HFFc6 (cell line): ENCODE data around the gene ZFP90. TPM values are rescaled to one million over a fixed set of nuclear protein-coding genes. Genes with fewer than 3 reads are reported as not detected.

ENCODE experiments used
- DNase-seq: peaks from one replicate; pipeline ENCODE4 v3.0.0-alpha.2; 2018
- H3K27ac Mint-ChIP-seq: 2 replicates; pipeline ENCODE4 v1.8.0; 2020; ENCODE audit warnings: mild to moderate bottlenecking, mixed read lengths
- H3K27me3 Mint-ChIP-seq: 2 replicates; pipeline ENCODE4 v1.8.0; 2021; ENCODE audit warnings: mild to moderate bottlenecking, moderate library complexity, mixed read lengths; ENCODE audit not compliant: insufficient read depth
- H3K36me3 Mint-ChIP-seq: 2 replicates; pipeline ENCODE4 v1.8.0; 2021; ENCODE audit warnings: low read depth, mixed read lengths
- H3K4me1 Mint-ChIP-seq: 2 replicates; pipeline ENCODE4 v1.8.0; 2020; ENCODE audit warnings: low read depth, mixed read lengths
- H3K4me3 Mint-ChIP-seq: 2 replicates; pipeline ENCODE4 v1.8.0; 2020; ENCODE audit warnings: mild to moderate bottlenecking, moderate library complexity, mixed read lengths
- H3K9me3 Mint-ChIP-seq: 2 replicates; pipeline ENCODE4 v1.8.0; 2020; ENCODE audit warnings: mild to moderate bottlenecking, mixed read lengths
- total RNA-seq, 6 experiments: library from RNA; stranded (reverse); fragmentation: NEBNext Ultra II Directional; extraction: Animal tissue kit (Norgen Biotek cat#: 25700); gene quantifications; 2 replicates in 1 of 6; 3 replicates in 5 of 6; pipeline ENCODE4 v1.2.3, GENCODE V29; 2021
- TF ChIP-seq, protein P1 (sequence below): fragments of 200-600 bp; sonication (generic); IDR thresholded peaks from 2 replicates; pipeline ENCODE4 v1.5.0; 2021; ENCODE audit warnings: antibody characterized with exemption, mild to moderate bottlenecking

The ZFP90 gene
- total RNA-seq, 6 experiments from 2014 or later, result 13.3 to 17.0 (median 13.9) TPM

DNA sequence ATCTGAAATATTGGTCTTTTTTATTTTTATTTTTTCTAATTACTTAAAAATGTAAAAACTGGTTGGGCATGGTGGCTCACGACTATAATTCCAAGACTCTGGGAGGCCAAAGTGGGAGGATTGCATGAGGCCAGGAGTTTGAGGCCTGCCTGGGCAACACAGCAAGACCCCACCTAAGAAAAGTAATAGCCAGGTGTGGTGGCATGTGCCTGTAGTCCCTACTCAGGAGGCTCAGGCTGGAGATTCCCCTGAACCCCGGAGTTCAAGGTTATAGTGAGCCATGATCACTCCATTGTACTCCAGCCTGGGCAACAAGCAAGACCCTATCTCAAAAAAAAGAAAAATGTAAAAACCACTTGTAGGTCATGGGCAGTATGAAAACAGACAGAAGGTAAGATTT is 69.2 kb downstream of the ZFP90 start:
- no peak overlapping the region for H3K4me3 Mint-ChIP-seq
- TF ChIP-seq, protein P1, sequence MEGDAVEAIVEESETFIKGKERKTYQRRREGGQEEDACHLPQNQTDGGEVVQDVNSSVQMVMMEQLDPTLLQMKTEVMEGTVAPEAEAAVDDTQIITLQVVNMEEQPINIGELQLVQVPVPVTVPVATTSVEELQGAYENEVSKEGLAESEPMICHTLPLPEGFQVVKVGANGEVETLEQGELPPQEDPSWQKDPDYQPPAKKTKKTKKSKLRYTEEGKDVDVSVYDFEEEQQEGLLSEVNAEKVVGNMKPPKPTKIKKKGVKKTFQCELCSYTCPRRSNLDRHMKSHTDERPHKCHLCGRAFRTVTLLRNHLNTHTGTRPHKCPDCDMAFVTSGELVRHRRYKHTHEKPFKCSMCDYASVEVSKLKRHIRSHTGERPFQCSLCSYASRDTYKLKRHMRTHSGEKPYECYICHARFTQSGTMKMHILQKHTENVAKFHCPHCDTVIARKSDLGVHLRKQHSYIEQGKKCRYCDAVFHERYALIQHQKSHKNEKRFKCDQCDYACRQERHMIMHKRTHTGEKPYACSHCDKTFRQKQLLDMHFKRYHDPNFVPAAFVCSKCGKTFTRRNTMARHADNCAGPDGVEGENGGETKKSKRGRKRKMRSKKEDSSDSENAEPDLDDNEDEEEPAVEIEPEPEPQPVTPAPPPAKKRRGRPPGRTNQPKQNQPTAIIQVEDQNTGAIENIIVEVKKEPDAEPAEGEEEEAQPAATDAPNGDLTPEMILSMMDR, result no peak
- H3K36me3 Mint-ChIP-seq, result no peaks in the 10 kb centered on the region
- no peaks in the 10 kb centered on the region for H3K4me1 Mint-ChIP-seq
- H3K27ac Mint-ChIP-seq, result no peak overlapping the region
- H3K27me3 Mint-ChIP-seq, result peaks cover 4% of the 10 kb centered on the region; the same call in 1 of the 2 replicates
- H3K9me3 Mint-ChIP-seq, result peaks cover 1% of the 10 kb centered on the region
- DNase-seq, result no peak

DNA sequence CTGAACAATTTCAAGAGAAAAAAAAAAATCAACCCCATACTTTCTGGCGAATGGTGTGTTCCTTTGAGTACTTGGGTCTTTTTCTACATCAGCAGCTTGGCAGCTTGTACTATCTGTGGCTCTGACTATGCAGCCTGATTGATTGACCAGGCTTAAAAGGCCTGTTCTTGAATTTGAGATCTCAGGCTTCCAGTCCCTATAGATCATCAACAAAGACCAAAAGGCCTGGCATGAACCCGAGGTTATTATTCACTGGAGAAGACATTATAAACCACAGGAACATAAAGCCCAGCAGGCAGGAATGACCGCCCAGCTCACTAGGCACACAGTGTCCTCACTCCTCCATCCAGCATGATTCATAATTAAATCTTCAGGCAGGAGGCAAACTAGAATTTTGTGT is 73.9 kb downstream of the ZFP90 start:
- DNase-seq, result no peak
- Mint-ChIP-seq H3K36me3 (no peaks in the 10 kb centered on the region), H3K27me3 (peaks cover 17% of the 10 kb centered on the region), H3K9me3 (peaks cover 15% of the 10 kb centered on the region), H3K4me1 (no peaks in the 10 kb centered on the region), H3K27ac (no peak overlapping the region), H3K4me3 (no peak overlapping the region)
- TF ChIP-seq, protein P1, result no peak

GRCh38 chr16:68617734-68618133 is 78.6 kb downstream of the ZFP90 start:
- H3K27me3 Mint-ChIP-seq, result peaks cover 18% of the 10 kb centered on the region
- H3K36me3 Mint-ChIP-seq, result no peaks in the 10 kb centered on the region
- no peak for DNase-seq
- H3K27ac Mint-ChIP-seq, result no peak overlapping the region
- TF ChIP-seq, protein P1, result no peak
- no peaks in the 10 kb centered on the region for H3K4me1 Mint-ChIP-seq
- no peak overlapping the region for H3K4me3 Mint-ChIP-seq
- H3K9me3 Mint-ChIP-seq, result peaks cover 15% of the 10 kb centered on the region

Other genes with a start within 250 kb of the ZFP90 start
- gene SLC7A6OS, start 228.3 kb upstream of the ZFP90 start, total RNA-seq, result 10 to 100 TPM; 10.5 to 16.2 (median 13.7) TPM
- 10 to 100 TPM; 32.1 to 37.7 (median 36.4) TPM for gene PRMT7, start 228.3 kb upstream of the ZFP90 start, total RNA-seq
- under 1 TPM; 0.05 to 0.73 (median 0.30) TPM for gene SMPD3, start 90.8 kb upstream of the ZFP90 start, total RNA-seq
- under 1 TPM in 4 of 6 experiments, not detected in 2; 0.10 to 0.36 (median 0.13) TPM for gene CDH3, start 106.0 kb downstream of the ZFP90 start, total RNA-seq
- gene CDH1, start 198.0 kb downstream of the ZFP90 start, total RNA-seq, result 1 to 10 TPM in 1 of 6 experiments, under 1 TPM in 5; 0.24 to 1.4 (median 0.41) TPM